Raji (cell line): ENCODE results near the gene VPS54.

Experiments
- POLR2A ChIP-seq: IDR thresholded peaks from 2 replicates; pipeline ENCODE4 v1.6.1; 2011; ENCODE audit warnings: low read depth, low read length, control low read depth; ENCODE audit not compliant: insufficient read depth

Gene VPS54

DNA sequence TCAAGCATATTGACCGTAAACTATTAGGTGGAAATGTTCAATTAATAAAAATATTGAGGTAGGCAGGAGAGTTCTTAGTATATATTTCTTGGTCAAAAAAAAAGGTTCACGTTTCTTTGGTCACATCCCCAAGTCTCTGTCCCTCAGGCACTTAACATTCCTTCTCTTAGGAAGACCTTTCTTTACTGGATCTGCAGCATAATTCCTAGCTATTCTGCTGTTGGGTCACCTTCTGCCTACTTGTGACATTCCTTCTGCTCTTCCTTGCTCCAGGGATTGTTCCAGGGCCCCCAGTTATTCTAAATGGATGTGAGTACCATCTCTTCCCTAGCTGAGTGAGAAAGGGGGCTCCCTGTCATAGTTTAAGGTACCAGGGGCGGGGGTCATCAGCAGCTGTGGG lies 173.4 kb downstream of the VPS54 start:
- TF ChIP-seq POLR2A, result no peak

DNA sequence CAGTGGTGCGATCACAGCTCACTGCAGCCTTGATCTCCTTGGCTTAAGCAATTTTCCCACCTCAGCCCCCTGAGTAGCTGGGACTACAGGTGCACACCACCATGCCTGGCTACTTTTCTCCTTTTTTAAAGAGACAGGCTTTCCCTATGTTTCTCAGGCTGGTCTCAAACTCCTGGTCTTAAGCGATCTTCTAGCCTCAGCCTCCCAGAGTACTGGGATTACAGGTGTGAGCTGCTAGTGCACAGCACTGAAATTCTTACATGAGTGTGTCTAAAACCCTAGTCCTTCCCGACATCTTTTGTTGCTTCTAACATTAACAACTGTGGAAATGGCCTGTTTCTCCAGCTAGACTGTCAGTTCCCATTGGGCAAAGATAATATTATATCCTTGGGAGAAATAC lies 174.6 kb downstream of the VPS54 start:
- no peak for TF ChIP-seq POLR2A

DNA sequence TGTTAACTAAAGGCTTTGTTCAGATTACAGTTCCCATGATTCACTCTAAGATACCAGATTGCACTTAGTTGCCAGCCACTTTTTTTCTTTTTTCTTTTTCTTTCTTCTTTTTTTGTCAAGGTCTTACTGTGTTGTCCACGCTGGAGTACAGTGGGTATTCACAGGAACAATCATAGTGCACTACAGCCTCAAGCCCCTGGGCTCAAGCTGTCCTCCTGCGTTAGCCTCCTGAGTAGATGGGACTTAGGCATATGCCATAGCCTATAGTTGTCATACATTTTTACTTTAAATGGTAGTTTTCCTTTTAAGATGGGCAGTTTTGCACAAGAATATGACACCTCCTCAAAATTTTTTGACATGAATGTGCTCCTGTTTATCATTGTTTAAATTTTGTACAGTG lies 175.4 kb downstream of the VPS54 start:
- no peak for TF ChIP-seq POLR2A

DNA sequence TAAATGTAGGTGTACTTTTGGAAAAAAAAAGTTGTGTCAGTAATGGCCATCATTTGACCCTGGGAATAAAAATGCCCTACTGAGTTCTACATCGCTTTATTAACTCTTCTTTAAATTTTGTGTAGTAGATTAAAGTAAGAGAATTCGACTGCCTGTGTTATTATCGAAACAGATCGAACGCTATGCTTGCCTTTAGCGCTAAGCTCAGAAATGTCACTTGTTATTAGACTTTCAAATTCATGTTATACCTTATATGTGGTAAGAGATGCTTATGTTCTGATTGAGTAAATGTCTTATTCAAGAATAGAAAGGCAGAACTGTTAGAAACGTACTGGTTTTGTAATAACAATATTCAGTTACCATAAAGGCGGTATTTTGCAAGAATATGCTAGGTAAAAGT lies 176.1 kb downstream of the VPS54 start:
- no peak for TF ChIP-seq POLR2A

- no peak for TF ChIP-seq POLR2A
Measured at GRCh38 chr2:63842149-63843061, 176.8 kb downstream of the VPS54 start.
